Muscle of leg (tissue), 11 donors: ENCODE measurements around the gene TMEM44. TPM values are rescaled to one million over a fixed set of nuclear protein-coding genes. Genes with fewer than 3 reads are reported as not detected.
"Not testable (repeated sequence)": the region's sequence is repeated elsewhere in the genome, so short reads cannot be mapped to it uniquely, and the experiment has no call there.

ENCODE experiments used
- DNase-seq: peaks from one replicate; pipeline ENCODE4 v3.0.0; 2013
- H3K27ac ChIP-seq: one replicate; pipeline ENCODE4 v1.5.1; 2013; ENCODE audit warnings: mild to moderate bottlenecking, low read length, control low read depth
- H3K27me3 ChIP-seq: one replicate; pipeline ENCODE4 v1.6.1; 2013; ENCODE audit warnings: low read length; ENCODE audit not compliant: control insufficient read depth, insufficient read depth
- H3K36me3 ChIP-seq: one replicate; pipeline ENCODE4 v1.6.1; 2013; ENCODE audit warnings: low read length; ENCODE audit not compliant: control insufficient read depth, insufficient read depth
- H3K4me1 ChIP-seq: one replicate; pipeline ENCODE4 v1.6.1; 2013; ENCODE audit warnings: low read length; ENCODE audit not compliant: control insufficient read depth, insufficient read depth
- H3K4me3 ChIP-seq: one replicate; pipeline ENCODE4 v1.5.1; 2013; ENCODE audit warnings: low read length, control low read depth
- H3K9me3 ChIP-seq: replicated peaks from 2 replicates; pipeline ENCODE4 v1.6.1; 2013; ENCODE audit warnings: low read depth, low read length; ENCODE audit not compliant: control insufficient read depth
- WGBS: methylation state at CpG from one replicate; pipeline ENCODE4 v1.1.5; 2013; ENCODE audit warnings: missing lambda C conversion rate; ENCODE audit not compliant: insufficient coverage; 5-methylcytosine and 5-hydroxymethylcytosine counted together
- polyA plus RNA-seq, 8 donors: library from polyadenylated mRNA; unstranded; fragments of 120-200 nt; gene quantifications; one replicate each; pipeline versions ENCODE4 v1.2.1 to v1.2.3, GENCODE V29; 2013; ENCODE audit warnings: inconsistent platforms in 1 of 8, low replicate concordance in 1 of 8; ENCODE audit not compliant: insufficient read length in 8 of 8, insufficient read depth in 1 of 8
- total RNA-seq: library from RNA; stranded (reverse); fragments of 120-200 nt; gene quantifications from one replicate; pipeline ENCODE4 v1.2.4, GENCODE V29; 2013

Gene TMEM44
- total and polyA plus RNA-seq, 9 donors, result 10.0 to 26.2 (median 20.4) TPM

- Histone ChIP-seq H3K27me3 (no peaks in the 10 kb centered on the region), H3K36me3 (peaks cover 17% of the 10 kb centered on the region), H3K27ac (no peak overlapping the region), H3K9me3 (no peaks in the 10 kb centered on the region), H3K4me1 (peaks cover 34% of the 10 kb centered on the region), H3K4me3 (no peak overlapping the region)
- no peak for DNase-seq
- WGBS, result no CpG with 5 or more reads among the region's 8 CpGs
These were observed 21.0 kb downstream of the TMEM44 start for GRCh38 chr3:194612221-194612620.

- 92% methylated on average over 2 of the region's 3 CpGs for WGBS
- peaks cover 10% of the 10 kb centered on the region for H3K36me3 ChIP-seq
- no peaks in the 10 kb centered on the region for H3K9me3 ChIP-seq
- H3K27ac ChIP-seq, result no peak overlapping the region
- no peak for DNase-seq
- peaks cover 25% of the 10 kb centered on the region for H3K4me1 ChIP-seq
- no peak overlapping the region for H3K4me3 ChIP-seq
- H3K27me3 ChIP-seq, result no peaks in the 10 kb centered on the region
These were observed 22.5 kb downstream of the TMEM44 start for GRCh38 chr3:194610689-194611088.

- 76% methylated on average over 13 of the region's 13 CpGs for WGBS
- H3K27me3 ChIP-seq, result no peaks in the 10 kb centered on the region
- H3K9me3 ChIP-seq, result no peaks in the 10 kb centered on the region
- no peak for DNase-seq
- H3K27ac ChIP-seq, result peak overlapping the region; percentile 65
- H3K4me1 ChIP-seq, result peaks cover 22% of the 10 kb centered on the region
- H3K4me3 ChIP-seq, result no peak overlapping the region
- peaks cover 6% of the 10 kb centered on the region for H3K36me3 ChIP-seq
These were observed 23.6 kb downstream of the TMEM44 start for GRCh38 chr3:194609601-194610000.

- WGBS, result 75% methylated on average over 8 of the region's 9 CpGs
- peak; percentile 39 for DNase-seq
- Histone ChIP-seq H3K4me1 (peaks cover 22% of the 10 kb centered on the region), H3K36me3 (peaks cover 9% of the 10 kb centered on the region), H3K27me3 (no peaks in the 10 kb centered on the region), H3K27ac (peak overlapping the region; percentile 65), H3K9me3 (no peaks in the 10 kb centered on the region), H3K4me3 (no peak overlapping the region)
These were observed 24.2 kb downstream of the TMEM44 start for GRCh38 chr3:194608981-194609380.

- WGBS, result 72% methylated on average over 2 of the region's 10 CpGs
- no peak for DNase-seq
- Histone ChIP-seq H3K27me3 (no peaks in the 10 kb centered on the region), H3K9me3 (no peaks in the 10 kb centered on the region), H3K36me3 (peaks cover 11% of the 10 kb centered on the region), H3K4me1 (peaks cover 26% of the 10 kb centered on the region), H3K4me3 (no peak overlapping the region), H3K27ac (no peak overlapping the region)
These were observed 25.4 kb downstream of the TMEM44 start for GRCh38 chr3:194607592-194608389.

GRCh38 chr3:194606941-194607340 is 26.3 kb downstream of the TMEM44 start:
- no CpG with 5 or more reads among the region's 3 CpGs for WGBS
- peaks cover 11% of the 10 kb centered on the region for H3K36me3 ChIP-seq
- DNase-seq, result no peak
- H3K4me3 ChIP-seq, result no peak overlapping the region
- H3K4me1 ChIP-seq, result peaks cover 30% of the 10 kb centered on the region
- H3K9me3 ChIP-seq, result no peaks in the 10 kb centered on the region
- H3K27me3 ChIP-seq, result no peaks in the 10 kb centered on the region
- no peak overlapping the region for H3K27ac ChIP-seq

GRCh38 chr3:194606163-194606562 is 27.1 kb downstream of the TMEM44 start:
- Histone ChIP-seq H3K27me3 (no peaks in the 10 kb centered on the region), H3K36me3 (peaks cover 11% of the 10 kb centered on the region), H3K9me3 (no peaks in the 10 kb centered on the region), H3K4me1 (peaks cover 30% of the 10 kb centered on the region), H3K27ac (no peak overlapping the region), H3K4me3 (no peak overlapping the region)
- no peak for DNase-seq
- WGBS, result 83% methylated on average over 6 of the region's 8 CpGs

- H3K9me3 ChIP-seq, H3K27ac ChIP-seq, H3K36me3 ChIP-seq, DNase-seq, H3K4me3 ChIP-seq, H3K27me3 ChIP-seq: not testable (repeated sequence)
- WGBS, result 69% methylated on average over 3 of the region's 7 CpGs
- H3K4me1 ChIP-seq, result peaks cover 30% of the 10 kb centered on the region
These were observed 27.9 kb downstream of the TMEM44 start for GRCh38 chr3:194605314-194605713.

GRCh38 chr3:194604837-194605236 is 28.4 kb downstream of the TMEM44 start:
- peaks cover 5% of the 10 kb centered on the region for H3K36me3 ChIP-seq
- no CpG with 5 or more reads among the region's 2 CpGs for WGBS

GRCh38 chr3:194604126-194604525 is 29.1 kb downstream of the TMEM44 start:
- Histone ChIP-seq H3K36me3 (peaks cover 7% of the 10 kb centered on the region), H3K4me1 (peaks cover 22% of the 10 kb centered on the region), H3K4me3 (no peak overlapping the region), H3K27ac (no peak overlapping the region), H3K27me3 (no peaks in the 10 kb centered on the region), H3K9me3 (no peaks in the 10 kb centered on the region)
- whole genome bisulfite sequencing, result 93% methylated on average over 19 of the region's 22 CpGs
- no peak for DNase-seq

More at GRCh38 chr3:194604837-194605236, 28.4 kb downstream of the TMEM44 start:
- Histone ChIP-seq H3K27ac (no peak overlapping the region), H3K27me3 (no peaks in the 10 kb centered on the region), H3K4me3 (no peak overlapping the region), H3K9me3 (no peaks in the 10 kb centered on the region), H3K4me1 (peaks cover 29% of the 10 kb centered on the region)
- DNase-seq, result no peak
